K562 (cell line): ENCODE measurements around the gene DCAF17. TPM values are rescaled to one million over a fixed set of nuclear protein-coding genes. Genes with fewer than 3 reads are reported as not detected.

Experiments
- ATF1 ChIP-seq, 2 experiments: fragments of 450-650 bp in 1 of 2; IDR thresholded peaks; 2 replicates each; pipeline ENCODE4 v1.6.1; 2016; ENCODE audit warnings: missing compliant biosample characterization in 1 of 2, missing genetic modification characterization in 1 of 2
- BHLHE40 ChIP-seq: IDR thresholded peaks from 2 replicates; pipeline ENCODE4 v1.6.1; 2011; ENCODE audit warnings: low read length, improper control_type of control experiment
- BMI1 ChIP-seq: fragments of 150-350 bp; IDR thresholded peaks from 2 replicates; pipeline ENCODE4 v1.6.1; 2014; ENCODE audit warnings: low read length
- CBX5 ChIP-seq: IDR thresholded peaks from 2 replicates; pipeline ENCODE4 v1.6.1; 2014; ENCODE audit warnings: low read depth, borderline replicate concordance
- DMBX1 ChIP-seq: fragments of 250-450 bp; sonication (Bioruptor Pico); IDR thresholded peaks from 2 replicates; pipeline ENCODE4 v1.8.0; 2022; ENCODE audit warnings: inconsistent platforms, mild to moderate bottlenecking, moderate library complexity, borderline replicate concordance
- ELK1 ChIP-seq: sonication (generic); formaldehyde crosslinking; IDR thresholded peaks from 2 replicates; pipeline ENCODE4 v1.8.1; 2022; ENCODE audit warnings: missing genetic modification reagents
- EZH2 ChIP-seq: IDR thresholded peaks from 2 replicates; pipeline ENCODE4 v1.6.1; 2012; ENCODE audit warnings: low read depth, mild to moderate bottlenecking, inconsistent platforms, low read length, borderline replicate concordance
- FOXP4 ChIP-seq: sonication (generic); formaldehyde crosslinking; IDR thresholded peaks from 2 replicates; pipeline ENCODE4 v1.8.0; 2022; ENCODE audit warnings: mild to moderate bottlenecking, missing genetic modification reagents, borderline replicate concordance
- LEF1 ChIP-seq: fragments of 450-650 bp; IDR thresholded peaks from 2 replicates; pipeline ENCODE4 v1.6.1; 2016; ENCODE audit warnings: mild to moderate bottlenecking
- MLX ChIP-seq, 2 experiments: fragments of 450-650 bp in 1 of 2; sonication (generic) in 1 of 2; formaldehyde crosslinking; conservative IDR thresholded peaks; 2 replicates each; pipeline versions ENCODE4 v1.4.0 to v1.8.1; 2020 to 2022; ENCODE audit warnings: mild to moderate bottlenecking in 1 of 2, missing genetic modification reagents in 1 of 2
- POLR2A ChIP-seq: fragments of 450-650 bp; conservative IDR thresholded peaks from 2 replicates; pipeline ENCODE4 v1.6.1; 2016
- PTBP1 ChIP-seq: fragments of 200-400 bp; formaldehyde crosslinking; IDR thresholded peaks from 2 replicates; pipeline ENCODE4 v1.6.1; 2017; ENCODE audit warnings: low read depth, low read length
- RBM25 ChIP-seq: fragments of 200-400 bp; formaldehyde crosslinking; IDR thresholded peaks from 2 replicates; pipeline ENCODE4 v1.6.1; 2018; ENCODE audit warnings: low read length, low read depth, moderate library complexity; ENCODE audit not compliant: severe bottlenecking
- SIX5 ChIP-seq, 2 experiments: IDR thresholded peaks; 2 replicates each; pipeline ENCODE4 v1.6.1; 2011; ENCODE audit warnings: low read length in 2 of 2, borderline replicate concordance in 1 of 2, low read depth in 1 of 2, mild to moderate bottlenecking in 1 of 2, moderate library complexity in 1 of 2; ENCODE audit not compliant: insufficient read depth in 1 of 2
- SMAD1 ChIP-seq: fragments of 150-350 bp; IDR thresholded peaks from 2 replicates; pipeline ENCODE4 v1.6.1; 2014; ENCODE audit warnings: low read length, low read depth; ENCODE audit not compliant: partially characterized antibody
- SMARCA4 ChIP-seq: fragments of 450-650 bp; IDR thresholded peaks from 2 replicates; pipeline ENCODE4 v1.6.1; 2016
- SNIP1 ChIP-seq: fragments of 450-650 bp; IDR thresholded peaks from 2 replicates; pipeline ENCODE4 v1.7.1; 2017; ENCODE audit warnings: low read depth, mild to moderate bottlenecking
- SRSF9 ChIP-seq: fragments of 200-400 bp; formaldehyde crosslinking; IDR thresholded peaks from 2 replicates; pipeline ENCODE4 v1.6.1; 2017; ENCODE audit warnings: low read depth, low read length, borderline replicate concordance
- TOE1 ChIP-seq, 2 experiments: fragments of 450-650 bp in 1 of 2; sonication (generic) in 1 of 2; formaldehyde crosslinking in 1 of 2; IDR thresholded peaks; 2 replicates each; pipeline versions ENCODE4 v1.7.1 to v1.8.0; 2016 to 2022; ENCODE audit warnings: borderline replicate concordance in 2 of 2, mild to moderate bottlenecking in 2 of 2, antibody characterized with exemption in 1 of 2, inconsistent platforms in 1 of 2, low read depth in 1 of 2, missing genetic modification reagents in 1 of 2, moderate library complexity in 1 of 2
- ZNF512 ChIP-seq: IDR thresholded peaks from 2 replicates; pipeline ENCODE4 v1.6.1; 2016; ENCODE audit warnings: missing genetic modification characterization, missing compliant biosample characterization
- ZNF655 ChIP-seq: fragments of 250-450 bp; sonication (Bioruptor Pico); IDR thresholded peaks from 2 replicates; pipeline ENCODE4 v1.5.0; 2021
- ZNF79 ChIP-seq: fragments of 250-450 bp; sonication (Bioruptor Pico); IDR thresholded peaks from 2 replicates; pipeline ENCODE4 v1.4.0; 2020; ENCODE audit warnings: low read depth, mild to moderate bottlenecking, moderate library complexity
- polyA plus RNA-seq, 8 experiments: library from polyadenylated mRNA; depleted of rRNA in 4 of 8; stranded (reverse) in 5 of 8; unstranded in 3 of 8; fragments of >200 nt; fragmentation: Nextera tagmentation in 2 of 8; fragmentation: Illumina TruSeq in 1 of 8; extraction: Ambion mirVana in 2 of 8; extraction: Trizol in 1 of 8; gene quantifications; 2 replicates each; pipeline versions ENCODE4 v1.2.1 to v1.2.3, GENCODE V29; 2011 to 2014; ENCODE audit warnings: inconsistent platforms in 1 of 8, missing spikeins in 1 of 8
- total RNA-seq, 7 experiments: library from RNA; depleted of rRNA in 6 of 7; stranded (reverse); fragments of >200 nt in 6 of 7; fragmentation: Illumina TruSeq in 2 of 7; extraction: Trizol in 2 of 7; gene quantifications; 2 replicates each; pipeline versions ENCODE4 v1.2.1 to v1.2.3, GENCODE V29; 2011 to 2021; ENCODE audit warnings: low replicate concordance in 1 of 7

The DCAF17 gene
- total and polyA plus RNA-seq, 9 of the 15 experiments (the other 6 are each of a cell fraction or from before 2014, with no cell fraction given): 10.0 to 38.5 (median 27.1) TPM

GRCh38 chr2:171521361-171522051 lies 87.5 kb downstream of the DCAF17 start (continued):
- TF ChIP-seq CBX5 (no peak), SRSF9 (no peak), ZNF79 (CRISPR knock-in tag) (no peak), ZNF512 (tag) (no peak), SNIP1 (no peak), DMBX1 (CRISPR knock-in tag) (no peak), ATF1 (CRISPR knock-in tag; IDR thresholded peaks at IDR 0.05) (no peak), ATF1 (tag; IDR thresholded peaks at IDR 0.05) (no peak), TOE1 (IDR thresholded peaks at IDR 0.05; ENCODE audit: borderline replicate concordance) (no peak), TOE1 (CRISPR knock-in tag; IDR thresholded peaks at IDR 0.05; ENCODE audit: borderline replicate concordance, low read depth) (no peak), SMARCA4 (no peak; the same call in 1 of the 2 replicates), FOXP4 (CRISPR knock-in tag) (no peak), ELK1 (CRISPR knock-in tag) (no peak), RBM25 (no peak), EZH2 (no peak), PTBP1 (no peak), ZNF655 (no peak), LEF1 (peak; percentile 25; the same call in 1 of the 2 replicates), MLX (CRISPR knock-in tag; conservative IDR thresholded peaks at IDR 0.05) (no peak), SMAD1 (no peak), SIX5 (IDR thresholded peaks at IDR 0.05; ENCODE audit: borderline replicate concordance in 1 of 2, insufficient read depth in 1 of 2, low read depth in 1 of 2, low read length in 2 of 2) (no peak), BMI1 (no peak), BHLHE40 (no peak; the same call in 1 of the 2 replicates), POLR2A (no peak)
